ENCODE measurements around the gene CRYZL1. TPM values are rescaled to one million over a fixed set of nuclear protein-coding genes. Genes with fewer than 3 reads are reported as not detected.
A peak's percentile ranks its signal among the peaks of the same experiment; 100 is the strongest.

Gene CRYZL1
- total RNA-seq, 1 experiment from 2014 or later: 43.0 TPM

DNA sequence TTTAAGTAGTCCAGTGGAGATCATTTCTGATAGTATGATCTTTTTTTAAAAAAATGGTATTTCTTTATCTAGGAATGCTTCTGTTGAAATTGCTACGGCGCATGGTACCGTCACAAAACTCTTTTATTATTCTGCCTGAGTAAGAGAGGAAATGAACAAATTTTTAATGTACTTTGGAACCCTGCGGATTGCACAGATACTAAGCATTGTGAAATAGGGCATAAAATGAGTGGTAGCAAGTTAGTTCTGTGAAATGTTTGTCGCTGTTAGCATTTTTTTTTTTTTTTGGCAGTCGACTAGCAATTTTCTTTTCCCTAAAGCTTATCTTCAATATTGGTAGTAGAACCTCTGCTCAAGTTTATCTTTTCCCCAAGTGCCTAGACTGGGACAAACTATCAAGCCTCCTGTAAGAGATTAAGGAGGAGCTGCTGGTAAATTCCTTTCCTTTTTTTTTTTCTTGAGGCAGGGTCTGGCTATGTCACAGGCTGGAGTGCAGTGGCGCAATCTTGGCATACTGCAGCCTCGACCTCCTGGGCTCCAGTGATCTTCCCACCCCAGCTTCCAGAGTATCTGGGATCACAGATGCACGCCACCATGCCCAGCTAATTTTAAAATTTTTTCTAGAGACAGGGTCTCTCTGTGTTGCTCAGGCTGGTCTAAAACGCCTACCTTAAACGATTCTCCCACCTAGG is 3.0 kb upstream of the CRYZL1 start:
- DNase-seq (ENCODE audit: low read depth, low spot score) (no peak), ATAC-seq (no peak)
- TF ChIP-seq, protein P1, sequence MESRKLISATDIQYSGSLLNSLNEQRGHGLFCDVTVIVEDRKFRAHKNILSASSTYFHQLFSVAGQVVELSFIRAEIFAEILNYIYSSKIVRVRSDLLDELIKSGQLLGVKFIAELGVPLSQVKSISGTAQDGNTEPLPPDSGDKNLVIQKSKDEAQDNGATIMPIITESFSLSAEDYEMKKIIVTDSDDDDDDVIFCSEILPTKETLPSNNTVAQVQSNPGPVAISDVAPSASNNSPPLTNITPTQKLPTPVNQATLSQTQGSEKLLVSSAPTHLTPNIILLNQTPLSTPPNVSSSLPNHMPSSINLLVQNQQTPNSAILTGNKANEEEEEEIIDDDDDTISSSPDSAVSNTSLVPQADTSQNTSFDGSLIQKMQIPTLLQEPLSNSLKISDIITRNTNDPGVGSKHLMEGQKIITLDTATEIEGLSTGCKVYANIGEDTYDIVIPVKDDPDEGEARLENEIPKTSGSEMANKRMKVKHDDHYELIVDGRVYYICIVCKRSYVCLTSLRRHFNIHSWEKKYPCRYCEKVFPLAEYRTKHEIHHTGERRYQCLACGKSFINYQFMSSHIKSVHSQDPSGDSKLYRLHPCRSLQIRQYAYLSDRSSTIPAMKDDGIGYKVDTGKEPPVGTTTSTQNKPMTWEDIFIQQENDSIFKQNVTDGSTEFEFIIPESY (IDR thresholded peaks at IDR 0.05; ENCODE audit: extremely low read depth, insufficient replicate concordance, low read length): no peak
- TF ChIP-seq, protein P2, sequence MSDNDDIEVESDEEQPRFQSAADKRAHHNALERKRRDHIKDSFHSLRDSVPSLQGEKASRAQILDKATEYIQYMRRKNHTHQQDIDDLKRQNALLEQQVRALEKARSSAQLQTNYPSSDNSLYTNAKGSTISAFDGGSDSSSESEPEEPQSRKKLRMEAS (IDR thresholded peaks at IDR 0.05): no peak
- TF ChIP-seq JUND (IDR thresholded peaks at IDR 0.05) (no peak), YY1 (IDR thresholded peaks at IDR 0.05; ENCODE audit: extremely low read depth, insufficient replicate concordance, low read depth, low read length) (no peak), SP1 (IDR thresholded peaks at IDR 0.05; ENCODE audit: low read depth) (no peak), TCF7L2 (IDR thresholded peaks at IDR 0.05; ENCODE audit: borderline replicate concordance, extremely low read depth, insufficient read depth, insufficient read length) (no peak), RAD21 (IDR thresholded peaks at IDR 0.05; ENCODE audit: low read depth) (no peak), EZH2phosphoT487 (IDR thresholded peaks at IDR 0.05; ENCODE audit: borderline replicate concordance) (no peak), EGR1 (IDR thresholded peaks at IDR 0.05; ENCODE audit: low read depth) (no peak), SIN3A (IDR thresholded peaks at IDR 0.05; ENCODE audit: low read depth) (no peak), FOSL1 (IDR thresholded peaks at IDR 0.05; ENCODE audit: low read depth) (no peak), CEBPB (IDR thresholded peaks at IDR 0.05; ENCODE audit: low read depth) (no peak), EZH2 (IDR thresholded peaks at IDR 0.05) (no peak), POLR2AphosphoS5 (IDR thresholded peaks at IDR 0.05; ENCODE audit: low read depth, low read length) (no peak), SRF (IDR thresholded peaks at IDR 0.05; ENCODE audit: low read depth) (no peak), POLR2A (IDR thresholded peaks at IDR 0.05; ENCODE audit: borderline replicate concordance, extremely low read depth, insufficient read depth, insufficient read length) (no peak), CBX3 (IDR thresholded peaks at IDR 0.05; ENCODE audit: low read depth) (no peak)
- TF ChIP-seq, protein P3, sequence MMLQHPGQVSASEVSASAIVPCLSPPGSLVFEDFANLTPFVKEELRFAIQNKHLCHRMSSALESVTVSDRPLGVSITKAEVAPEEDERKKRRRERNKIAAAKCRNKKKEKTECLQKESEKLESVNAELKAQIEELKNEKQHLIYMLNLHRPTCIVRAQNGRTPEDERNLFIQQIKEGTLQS (IDR thresholded peaks at IDR 0.05): no peak
- TF ChIP-seq, protein P4, sequence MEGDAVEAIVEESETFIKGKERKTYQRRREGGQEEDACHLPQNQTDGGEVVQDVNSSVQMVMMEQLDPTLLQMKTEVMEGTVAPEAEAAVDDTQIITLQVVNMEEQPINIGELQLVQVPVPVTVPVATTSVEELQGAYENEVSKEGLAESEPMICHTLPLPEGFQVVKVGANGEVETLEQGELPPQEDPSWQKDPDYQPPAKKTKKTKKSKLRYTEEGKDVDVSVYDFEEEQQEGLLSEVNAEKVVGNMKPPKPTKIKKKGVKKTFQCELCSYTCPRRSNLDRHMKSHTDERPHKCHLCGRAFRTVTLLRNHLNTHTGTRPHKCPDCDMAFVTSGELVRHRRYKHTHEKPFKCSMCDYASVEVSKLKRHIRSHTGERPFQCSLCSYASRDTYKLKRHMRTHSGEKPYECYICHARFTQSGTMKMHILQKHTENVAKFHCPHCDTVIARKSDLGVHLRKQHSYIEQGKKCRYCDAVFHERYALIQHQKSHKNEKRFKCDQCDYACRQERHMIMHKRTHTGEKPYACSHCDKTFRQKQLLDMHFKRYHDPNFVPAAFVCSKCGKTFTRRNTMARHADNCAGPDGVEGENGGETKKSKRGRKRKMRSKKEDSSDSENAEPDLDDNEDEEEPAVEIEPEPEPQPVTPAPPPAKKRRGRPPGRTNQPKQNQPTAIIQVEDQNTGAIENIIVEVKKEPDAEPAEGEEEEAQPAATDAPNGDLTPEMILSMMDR (IDR thresholded peaks at IDR 0.05 in 2 of 3, conservative IDR thresholded peaks at IDR 0.05 in 1 of 3; ENCODE audit: borderline replicate concordance in 1 of 3, insufficient read depth in 1 of 3, low read depth in 2 of 3, low read length in 2 of 3): no peak
- H3K4me1 ChIP-seq (ENCODE audit: control insufficient read depth in 1 of 2, insufficient read depth in 2 of 2, low read length in 2 of 2): peaks cover 12 to 13% of the 10 kb centered on the region in 2 experiments; a peak in 3 of 4 replicates
- no peaks in the 10 kb centered on the region for H4K20me1 ChIP-seq (ENCODE audit: insufficient read depth)
- RAD21 ChIA-PET (ENCODE audit: low non-redundant PET in 1 of 2, low total read pairs in 2 of 2, uncharacterized antibody in 2 of 2, unreplicated experiment in 2 of 2): no interaction called here
- peak overlapping the region; percentile 78; the same call in 1 of the 2 replicates for H3K4me2 ChIP-seq (ENCODE audit: low read length)
- no peaks in the 10 kb centered on the region for H3K9me2 ChIP-seq (ENCODE audit: insufficient read depth)
- H3K27me3 ChIP-seq (ENCODE audit: insufficient read depth, low read length): no peaks in the 10 kb centered on the region
- H3K79me2 ChIP-seq (ENCODE audit: insufficient read depth, low read length): peaks cover 81% of the 10 kb centered on the region
- H3K9ac ChIP-seq (ENCODE audit: low read length): no peak overlapping the region
- H2AFZ ChIP-seq (ENCODE audit: low read depth, low read length, poor library complexity, severe bottlenecking): no peak overlapping the region
- intact Hi-C loops (cut with micrococcal nuclease): loop anchor here (5.0 to 10.0 kb wide), 2 partner anchors 102 to 260 kb away; partner anchors contain the start of genes GART and SON
- no peak overlapping the region for H3K4me3 ChIP-seq (replicated peaks in 1 of 2; ENCODE audit: low read depth in 1 of 2, low read length in 2 of 2)
- CTCF ChIA-PET: interaction anchor here (0.9 kb wide), 1 partner anchor 11 kb away, joined by 3 read pairs; no protein-coding TSS in a partner anchor
- BruUV-seq (replicated peaks): no TSS peak
- H3K9me3 ChIP-seq (ENCODE audit: control insufficient read depth in 1 of 2, insufficient read depth in 1 of 2, low read depth in 1 of 2, low read length in 2 of 2): no peaks in the 10 kb centered on the region
- H3K27ac ChIP-seq (ENCODE audit: low read depth, low read length): no peak overlapping the region
- POLR2A ChIA-PET: interaction anchor here (1.4 kb wide), 1 partner anchor 11 kb away, joined by 4 read pairs; no protein-coding TSS in a partner anchor
- no peaks in the 10 kb centered on the region for H3K36me3 ChIP-seq (ENCODE audit: control insufficient read depth in 1 of 2, insufficient read depth in 2 of 2, low read length in 2 of 2)

Measured in HCT116 (cell line).